ENCODE measurements around the gene PARP16. TPM values are rescaled to one million over a fixed set of nuclear protein-coding genes. Genes with fewer than 3 reads are reported as not detected.

Gene PARP16
- total and polyA plus RNA-seq, 9 of the 15 experiments (the other 6 are each of a cell fraction or from before 2014, with no cell fraction given), result 3.0 to 9.9 (median 5.8) TPM

DNA sequence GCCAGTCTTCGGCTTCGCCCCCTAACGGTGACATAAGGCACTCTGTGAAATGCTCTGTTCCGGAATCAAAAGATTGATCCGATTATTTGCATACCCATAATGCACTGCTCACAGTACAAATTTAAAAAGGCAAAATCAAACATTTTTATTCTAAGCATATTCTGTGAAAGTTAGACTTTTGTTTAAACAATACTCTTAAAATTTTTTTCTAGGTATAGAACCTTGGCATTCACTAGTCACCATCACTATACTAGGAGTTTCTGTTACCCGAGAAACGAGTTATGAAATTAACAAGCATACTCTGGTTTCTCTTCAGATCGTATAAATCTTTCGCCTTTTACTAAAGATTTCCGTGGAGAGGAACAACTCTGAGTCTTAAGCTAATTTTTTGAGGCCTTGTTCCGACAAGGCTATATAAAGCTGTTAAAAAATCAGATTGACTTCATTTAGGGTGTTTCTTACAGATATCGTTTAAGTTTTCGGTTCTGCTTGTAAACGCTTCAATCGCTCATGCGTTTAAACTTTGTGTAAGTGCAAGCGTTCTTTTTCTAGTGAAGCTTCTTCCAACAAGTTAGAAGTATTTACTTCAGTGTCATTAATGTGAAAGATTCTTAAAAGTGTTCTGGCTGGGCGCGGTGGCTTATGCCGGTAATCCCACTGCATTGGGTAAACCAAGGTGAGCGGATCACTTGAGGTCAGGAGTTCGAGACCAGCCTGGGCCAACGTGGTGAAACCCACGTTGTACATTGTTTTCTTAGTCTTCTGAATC, 17.9 kb upstream of the PARP16 start, which contains the start of gene RNU5B-1 (continued):
- TF ChIP-seq, protein P1, sequence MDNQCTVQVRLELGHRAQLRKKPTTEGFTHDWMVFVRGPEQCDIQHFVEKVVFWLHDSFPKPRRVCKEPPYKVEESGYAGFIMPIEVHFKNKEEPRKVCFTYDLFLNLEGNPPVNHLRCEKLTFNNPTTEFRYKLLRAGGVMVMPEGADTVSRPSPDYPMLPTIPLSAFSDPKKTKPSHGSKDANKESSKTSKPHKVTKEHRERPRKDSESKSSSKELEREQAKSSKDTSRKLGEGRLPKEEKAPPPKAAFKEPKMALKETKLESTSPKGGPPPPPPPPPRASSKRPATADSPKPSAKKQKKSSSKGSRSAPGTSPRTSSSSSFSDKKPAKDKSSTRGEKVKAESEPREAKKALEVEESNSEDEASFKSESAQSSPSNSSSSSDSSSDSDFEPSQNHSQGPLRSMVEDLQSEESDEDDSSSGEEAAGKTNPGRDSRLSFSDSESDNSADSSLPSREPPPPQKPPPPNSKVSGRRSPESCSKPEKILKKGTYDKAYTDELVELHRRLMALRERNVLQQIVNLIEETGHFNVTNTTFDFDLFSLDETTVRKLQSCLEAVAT (IDR thresholded peaks at IDR 0.05), result peak; percentile 96 to 99
- peak in 1 of 2 experiments; percentile 96; a peak in 3 of 4 replicates for TF ChIP-seq KDM4B (IDR thresholded peaks at IDR 0.05; ENCODE audit: borderline replicate concordance in 2 of 2, low read depth in 1 of 2)
- peak; percentile 78 for TF ChIP-seq U2AF1 (optimal IDR thresholded peaks at IDR 0.05; ENCODE audit: low read depth, low read length)
- peak; percentile 80; the same call in 1 of the 2 replicates for TF ChIP-seq ZSCAN29 (IDR thresholded peaks at IDR 0.05)
- no peak for TF ChIP-seq POLR3G (IDR thresholded peaks at IDR 0.05; ENCODE audit: extremely low read depth, insufficient read length, insufficient replicate concordance)
- TF ChIP-seq, protein P2, sequence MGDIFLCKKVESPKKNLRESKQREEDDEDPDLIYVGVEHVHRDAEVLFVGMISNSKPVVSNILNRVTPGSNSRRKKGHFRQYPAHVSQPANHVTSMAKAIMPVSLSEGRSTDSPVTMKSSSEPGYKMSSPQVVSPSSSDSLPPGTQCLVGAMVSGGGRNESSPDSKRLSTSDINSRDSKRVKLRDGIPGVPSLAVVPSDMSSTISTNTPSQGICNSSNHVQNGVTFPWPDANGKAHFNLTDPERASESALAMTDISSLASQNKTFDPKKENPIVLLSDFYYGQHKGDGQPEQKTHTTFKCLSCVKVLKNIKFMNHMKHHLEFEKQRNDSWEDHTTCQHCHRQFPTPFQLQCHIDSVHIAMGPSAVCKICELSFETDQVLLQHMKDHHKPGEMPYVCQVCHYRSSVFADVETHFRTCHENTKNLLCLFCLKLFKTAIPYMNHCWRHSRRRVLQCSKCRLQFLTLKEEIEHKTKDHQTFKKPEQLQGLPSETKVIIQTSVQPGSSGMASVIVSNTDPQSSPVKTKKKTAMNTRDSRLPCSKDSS (IDR thresholded peaks at IDR 0.05; ENCODE audit: low read depth, partially characterized antibody), result no peak
- TF ChIP-seq, protein P3, sequence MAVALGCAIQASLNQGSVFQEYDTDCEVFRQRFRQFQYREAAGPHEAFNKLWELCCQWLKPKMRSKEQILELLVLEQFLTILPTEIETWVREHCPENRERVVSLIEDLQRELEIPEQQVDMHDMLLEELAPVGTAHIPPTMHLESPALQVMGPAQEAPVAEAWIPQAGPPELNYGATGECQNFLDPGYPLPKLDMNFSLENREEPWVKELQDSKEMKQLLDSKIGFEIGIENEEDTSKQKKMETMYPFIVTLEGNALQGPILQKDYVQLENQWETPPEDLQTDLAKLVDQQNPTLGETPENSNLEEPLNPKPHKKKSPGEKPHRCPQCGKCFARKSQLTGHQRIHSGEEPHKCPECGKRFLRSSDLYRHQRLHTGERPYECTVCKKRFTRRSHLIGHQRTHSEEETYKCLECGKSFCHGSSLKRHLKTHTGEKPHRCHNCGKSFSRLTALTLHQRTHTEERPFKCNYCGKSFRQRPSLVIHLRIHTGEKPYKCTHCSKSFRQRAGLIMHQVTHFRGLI (CRISPR knock-in tag; IDR thresholded peaks at IDR 0.05), result peak; percentile 73; the same call in 1 of the 2 replicates
- TF ChIP-seq HDAC6 (IDR thresholded peaks at IDR 0.05; ENCODE audit: low read depth, low read length), result no peak; the same call in 1 of the 2 replicates
- no peak for TF ChIP-seq PTTG1 (tag; IDR thresholded peaks at IDR 0.05; ENCODE audit: low read depth)
- TF ChIP-seq, protein P4, sequence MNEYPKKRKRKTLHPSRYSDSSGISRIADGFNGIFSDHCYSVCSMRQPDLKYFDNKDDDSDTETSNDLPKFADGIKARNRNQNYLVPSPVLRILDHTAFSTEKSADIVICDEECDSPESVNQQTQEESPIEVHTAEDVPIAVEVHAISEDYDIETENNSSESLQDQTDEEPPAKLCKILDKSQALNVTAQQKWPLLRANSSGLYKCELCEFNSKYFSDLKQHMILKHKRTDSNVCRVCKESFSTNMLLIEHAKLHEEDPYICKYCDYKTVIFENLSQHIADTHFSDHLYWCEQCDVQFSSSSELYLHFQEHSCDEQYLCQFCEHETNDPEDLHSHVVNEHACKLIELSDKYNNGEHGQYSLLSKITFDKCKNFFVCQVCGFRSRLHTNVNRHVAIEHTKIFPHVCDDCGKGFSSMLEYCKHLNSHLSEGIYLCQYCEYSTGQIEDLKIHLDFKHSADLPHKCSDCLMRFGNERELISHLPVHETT (CRISPR knock-in tag; conservative IDR thresholded peaks at IDR 0.05 in 1 of 2, IDR thresholded peaks at IDR 0.05 in 1 of 2), result peak in 1 of 2 experiments; percentile 68; a peak in 2 of 4 replicates
- TF ChIP-seq, protein P5, sequence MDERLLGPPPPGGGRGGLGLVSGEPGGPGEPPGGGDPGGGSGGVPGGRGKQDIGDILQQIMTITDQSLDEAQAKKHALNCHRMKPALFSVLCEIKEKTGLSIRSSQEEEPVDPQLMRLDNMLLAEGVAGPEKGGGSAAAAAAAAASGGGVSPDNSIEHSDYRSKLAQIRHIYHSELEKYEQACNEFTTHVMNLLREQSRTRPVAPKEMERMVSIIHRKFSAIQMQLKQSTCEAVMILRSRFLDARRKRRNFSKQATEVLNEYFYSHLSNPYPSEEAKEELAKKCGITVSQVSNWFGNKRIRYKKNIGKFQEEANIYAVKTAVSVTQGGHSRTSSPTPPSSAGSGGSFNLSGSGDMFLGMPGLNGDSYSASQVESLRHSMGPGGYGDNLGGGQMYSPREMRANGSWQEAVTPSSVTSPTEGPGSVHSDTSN (CRISPR knock-in tag; IDR thresholded peaks at IDR 0.05; ENCODE audit: low read depth), result no peak
- TF ChIP-seq, protein P5 (tag; conservative IDR thresholded peaks at IDR 0.05; ENCODE audit: low read depth), result peak; percentile 65
- TF ChIP-seq, protein P6, sequence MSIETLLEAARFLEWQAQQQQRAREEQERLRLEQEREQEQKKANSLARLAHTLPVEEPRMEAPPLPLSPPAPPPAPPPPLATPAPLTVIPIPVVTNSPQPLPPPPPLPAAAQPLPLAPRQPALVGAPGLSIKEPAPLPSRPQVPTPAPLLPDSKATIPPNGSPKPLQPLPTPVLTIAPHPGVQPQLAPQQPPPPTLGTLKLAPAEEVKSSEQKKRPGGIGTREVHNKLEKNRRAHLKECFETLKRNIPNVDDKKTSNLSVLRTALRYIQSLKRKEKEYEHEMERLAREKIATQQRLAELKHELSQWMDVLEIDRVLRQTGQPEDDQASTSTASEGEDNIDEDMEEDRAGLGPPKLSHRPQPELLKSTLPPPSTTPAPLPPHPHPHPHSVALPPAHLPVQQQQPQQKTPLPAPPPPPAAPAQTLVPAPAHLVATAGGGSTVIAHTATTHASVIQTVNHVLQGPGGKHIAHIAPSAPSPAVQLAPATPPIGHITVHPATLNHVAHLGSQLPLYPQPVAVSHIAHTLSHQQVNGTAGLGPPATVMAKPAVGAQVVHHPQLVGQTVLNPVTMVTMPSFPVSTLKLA (conservative IDR thresholded peaks at IDR 0.05), result peak; percentile 59 to 62; a peak in 3 of 4 replicates

Measured in K562 (cell line).